ENCODE results near the gene PERCC1.

Gene PERCC1

GRCh38 chr16:1407753-1408152 lies 23.1 kb upstream of the PERCC1 start:
- in situ Hi-C loops (cut with MboI; ENCODE audit: low sequenced_read_pairs, unreplicated experiment) = no loop called here
- no peak for TF ChIP-seq CTCF (IDR thresholded peaks at IDR 0.05; ENCODE audit: borderline replicate concordance, control extremely low read depth, extremely low read depth, insufficient read depth, missing control alignments)
- DNase-seq (ENCODE audit: low spot score) = no peak

GRCh38 chr16:1408171-1408837 lies 22.6 kb upstream of the PERCC1 start:
- peak; percentile 98 for DNase-seq (ENCODE audit: low spot score)
- no peak for TF ChIP-seq CTCF (IDR thresholded peaks at IDR 0.05; ENCODE audit: borderline replicate concordance, control extremely low read depth, extremely low read depth, insufficient read depth, missing control alignments)
- in situ Hi-C loops (cut with MboI; ENCODE audit: low sequenced_read_pairs, unreplicated experiment) = no loop called here

- TF ChIP-seq CTCF (IDR thresholded peaks at IDR 0.05; ENCODE audit: borderline replicate concordance, control extremely low read depth, extremely low read depth, insufficient read depth, missing control alignments) = no peak
- no peak for DNase-seq (ENCODE audit: low spot score)
- in situ Hi-C loops (cut with MboI; ENCODE audit: low sequenced_read_pairs, unreplicated experiment) = no loop called here
These were observed 18.0 kb upstream of the PERCC1 start for GRCh38 chr16:1412847-1413246.

- DNase-seq (ENCODE audit: low spot score) = peak; percentile 82
- TF ChIP-seq CTCF (IDR thresholded peaks at IDR 0.05; ENCODE audit: borderline replicate concordance, control extremely low read depth, extremely low read depth, insufficient read depth, missing control alignments) = peak; percentile 88
- in situ Hi-C loops (cut with MboI; ENCODE audit: low sequenced_read_pairs, unreplicated experiment) = no loop called here
These were observed 17.0 kb upstream of the PERCC1 start for GRCh38 chr16:1413684-1414531.

- TF ChIP-seq CTCF (IDR thresholded peaks at IDR 0.05; ENCODE audit: borderline replicate concordance, control extremely low read depth, extremely low read depth, insufficient read depth, missing control alignments) = no peak
- peak; percentile 93 for DNase-seq (ENCODE audit: low spot score)
- in situ Hi-C loops (cut with MboI; ENCODE audit: low sequenced_read_pairs, unreplicated experiment) = no loop called here
These were observed 16.2 kb upstream of the PERCC1 start, which contains the start of gene UNKL for GRCh38 chr16:1414532-1415260. Gene UNKL, minus strand, starts transcription at chr16:1414704. Its CDS starts 13 bp downstream, at chr16:1414691.

GRCh38 chr16:1416521-1416941 lies 14.3 kb upstream of the PERCC1 start:
- in situ Hi-C loops (cut with MboI; ENCODE audit: low sequenced_read_pairs, unreplicated experiment) = no loop called here
- no peak for DNase-seq (ENCODE audit: low spot score)
- no peak for TF ChIP-seq CTCF (IDR thresholded peaks at IDR 0.05; ENCODE audit: borderline replicate concordance, control extremely low read depth, extremely low read depth, insufficient read depth, missing control alignments)
